GM10266 (cell line): Measurements from ENCODE around the gene HBQ1.
"Not testable (repeated sequence)": the region's sequence is repeated elsewhere in the genome, so short reads cannot be mapped to it uniquely, and the experiment has no call there.

Experiments used
- DNase-seq: peaks from one replicate; pipeline ENCODE4 v3.0.0; 2012; ENCODE audit errors: extremely low spot score
- TF ChIP-seq, protein P1 (sequence below): IDR thresholded peaks from 2 replicates; pipeline ENCODE4 v1.5.1; 2012; ENCODE audit warnings: mild to moderate bottlenecking, low read depth; ENCODE audit not compliant: control insufficient read depth, insufficient read depth; ENCODE audit errors: missing control alignments

HBQ1 gene

DNA sequence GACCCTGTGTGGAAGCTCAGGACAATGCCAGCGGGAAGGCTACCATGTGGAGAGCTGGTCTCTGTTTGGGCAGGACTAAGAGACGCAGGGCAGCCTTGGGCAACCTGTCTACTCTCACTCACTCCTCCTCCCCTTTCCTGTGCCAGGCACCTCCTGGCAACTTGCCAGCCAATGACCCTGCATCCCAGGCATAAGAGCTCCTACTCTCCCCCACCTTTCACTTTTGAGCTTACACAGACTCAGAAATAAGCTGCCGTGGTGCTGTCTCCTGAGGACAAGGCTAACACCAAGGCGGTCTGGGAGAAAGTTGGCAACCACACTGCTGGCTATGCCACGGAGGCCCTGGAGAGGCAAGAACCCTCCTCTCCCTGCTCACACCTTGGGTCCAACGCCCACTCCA lies 11.8 kb upstream of the HBQ1 start:
- TF ChIP-seq, protein P1, sequence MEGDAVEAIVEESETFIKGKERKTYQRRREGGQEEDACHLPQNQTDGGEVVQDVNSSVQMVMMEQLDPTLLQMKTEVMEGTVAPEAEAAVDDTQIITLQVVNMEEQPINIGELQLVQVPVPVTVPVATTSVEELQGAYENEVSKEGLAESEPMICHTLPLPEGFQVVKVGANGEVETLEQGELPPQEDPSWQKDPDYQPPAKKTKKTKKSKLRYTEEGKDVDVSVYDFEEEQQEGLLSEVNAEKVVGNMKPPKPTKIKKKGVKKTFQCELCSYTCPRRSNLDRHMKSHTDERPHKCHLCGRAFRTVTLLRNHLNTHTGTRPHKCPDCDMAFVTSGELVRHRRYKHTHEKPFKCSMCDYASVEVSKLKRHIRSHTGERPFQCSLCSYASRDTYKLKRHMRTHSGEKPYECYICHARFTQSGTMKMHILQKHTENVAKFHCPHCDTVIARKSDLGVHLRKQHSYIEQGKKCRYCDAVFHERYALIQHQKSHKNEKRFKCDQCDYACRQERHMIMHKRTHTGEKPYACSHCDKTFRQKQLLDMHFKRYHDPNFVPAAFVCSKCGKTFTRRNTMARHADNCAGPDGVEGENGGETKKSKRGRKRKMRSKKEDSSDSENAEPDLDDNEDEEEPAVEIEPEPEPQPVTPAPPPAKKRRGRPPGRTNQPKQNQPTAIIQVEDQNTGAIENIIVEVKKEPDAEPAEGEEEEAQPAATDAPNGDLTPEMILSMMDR = no peak
- DNase-seq = no peak

DNA sequence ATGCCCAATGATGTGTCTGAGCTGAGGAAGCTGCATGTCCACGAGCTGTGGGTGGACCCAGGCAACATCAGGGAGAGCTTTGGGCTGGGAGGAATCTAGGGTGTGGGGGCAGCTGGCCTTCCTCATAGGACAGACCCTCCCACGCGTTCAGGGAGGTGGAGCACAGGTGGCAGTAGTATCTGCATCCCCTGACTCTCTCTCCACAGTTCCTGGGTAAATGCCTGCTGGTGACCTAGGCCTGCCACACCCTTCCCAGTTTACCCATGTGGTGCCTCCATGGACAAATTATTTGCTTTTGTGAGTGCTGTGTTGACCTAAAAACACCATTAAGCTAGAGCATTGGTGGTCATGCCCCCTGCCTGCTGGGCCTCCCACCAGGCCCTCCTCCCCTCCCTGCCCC lies 11.2 kb upstream of the HBQ1 start:
- no peak for DNase-seq
- TF ChIP-seq, protein P1 = no peak

DNA sequence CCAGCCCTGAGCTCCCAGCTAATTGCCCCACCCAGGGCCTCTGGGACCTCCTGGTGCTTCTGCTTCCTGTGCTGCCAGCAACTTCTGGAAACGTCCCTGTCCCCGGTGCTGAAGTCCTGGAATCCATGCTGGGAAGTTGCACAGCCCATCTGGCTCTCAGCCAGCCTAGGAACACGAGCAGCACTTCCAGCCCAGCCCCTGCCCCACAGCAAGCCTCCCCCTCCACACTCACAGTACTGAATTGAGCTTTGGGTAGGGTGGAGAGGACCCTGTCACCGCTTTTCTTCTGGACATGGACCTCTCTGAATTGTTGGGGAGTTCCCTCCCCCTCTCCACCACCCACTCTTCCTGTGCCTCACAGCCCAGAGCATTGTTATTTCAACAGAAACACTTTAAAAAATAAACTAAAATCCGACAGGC lies 10.2 kb upstream of the HBQ1 start:
- DNase-seq = not testable (repeated sequence)

DNA sequence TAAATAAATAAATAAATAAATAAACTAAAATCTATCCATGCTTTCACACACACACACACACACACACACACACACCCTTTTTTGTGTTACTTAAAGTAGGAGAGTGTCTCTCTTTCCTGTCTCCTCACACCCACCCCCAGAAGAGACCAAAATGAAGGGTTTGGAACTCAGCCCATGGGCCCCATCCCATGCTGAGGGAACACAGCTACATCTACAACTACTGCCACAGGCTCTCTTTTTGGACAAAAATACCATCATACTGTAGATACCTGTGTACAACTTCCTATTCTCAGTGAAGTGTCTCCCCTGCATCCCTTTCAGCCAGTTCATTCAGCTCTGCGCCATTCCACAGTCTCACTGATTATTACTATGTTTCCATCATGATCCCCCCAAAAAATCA lies 9.5 kb upstream of the HBQ1 start:
- no peak for DNase-seq
- TF ChIP-seq, protein P1 = no peak

DNA sequence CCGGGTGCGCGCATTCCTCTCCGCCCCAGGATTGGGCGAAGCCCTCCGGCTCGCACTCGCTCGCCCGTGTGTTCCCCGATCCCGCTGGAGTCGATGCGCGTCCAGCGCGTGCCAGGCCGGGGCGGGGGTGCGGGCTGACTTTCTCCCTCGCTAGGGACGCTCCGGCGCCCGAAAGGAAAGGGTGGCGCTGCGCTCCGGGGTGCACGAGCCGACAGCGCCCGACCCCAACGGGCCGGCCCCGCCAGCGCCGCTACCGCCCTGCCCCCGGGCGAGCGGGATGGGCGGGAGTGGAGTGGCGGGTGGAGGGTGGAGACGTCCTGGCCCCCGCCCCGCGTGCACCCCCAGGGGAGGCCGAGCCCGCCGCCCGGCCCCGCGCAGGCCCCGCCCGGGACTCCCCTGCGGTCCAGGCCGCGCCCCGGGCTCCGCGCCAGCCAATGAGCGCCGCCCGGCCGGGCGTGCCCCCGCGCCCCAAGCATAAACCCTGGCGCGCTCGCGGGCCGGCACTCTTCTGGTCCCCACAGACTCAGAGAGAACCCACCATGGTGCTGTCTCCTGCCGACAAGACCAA lies 7.8 kb upstream of the HBQ1 start, which contains the start of gene HBA2:
HBA2 (plus strand) TSS at position 503 of the 568 bp plus-strand sequence; CDS start at position 540, 37 bp downstream.
- not testable (repeated sequence) for DNase-seq

DNA sequence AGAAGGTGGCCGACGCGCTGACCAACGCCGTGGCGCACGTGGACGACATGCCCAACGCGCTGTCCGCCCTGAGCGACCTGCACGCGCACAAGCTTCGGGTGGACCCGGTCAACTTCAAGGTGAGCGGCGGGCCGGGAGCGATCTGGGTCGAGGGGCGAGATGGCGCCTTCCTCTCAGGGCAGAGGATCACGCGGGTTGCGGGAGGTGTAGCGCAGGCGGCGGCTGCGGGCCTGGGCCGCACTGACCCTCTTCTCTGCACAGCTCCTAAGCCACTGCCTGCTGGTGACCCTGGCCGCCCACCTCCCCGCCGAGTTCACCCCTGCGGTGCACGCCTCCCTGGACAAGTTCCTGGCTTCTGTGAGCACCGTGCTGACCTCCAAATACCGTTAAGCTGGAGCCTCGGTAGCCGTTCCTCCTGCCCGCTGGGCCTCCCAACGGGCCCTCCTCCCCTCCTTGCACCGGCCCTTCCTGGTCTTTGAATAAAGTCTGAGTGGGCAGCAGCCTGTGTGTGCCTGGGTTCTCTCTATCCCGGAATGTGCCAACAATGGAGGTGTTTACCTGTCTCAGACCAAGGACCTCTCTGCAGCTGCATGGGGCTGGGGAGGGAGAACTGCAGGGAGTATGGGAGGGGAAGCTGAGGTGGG lies 6.9 kb upstream of the HBQ1 start:
- DNase-seq = not testable (repeated sequence)

DNA sequence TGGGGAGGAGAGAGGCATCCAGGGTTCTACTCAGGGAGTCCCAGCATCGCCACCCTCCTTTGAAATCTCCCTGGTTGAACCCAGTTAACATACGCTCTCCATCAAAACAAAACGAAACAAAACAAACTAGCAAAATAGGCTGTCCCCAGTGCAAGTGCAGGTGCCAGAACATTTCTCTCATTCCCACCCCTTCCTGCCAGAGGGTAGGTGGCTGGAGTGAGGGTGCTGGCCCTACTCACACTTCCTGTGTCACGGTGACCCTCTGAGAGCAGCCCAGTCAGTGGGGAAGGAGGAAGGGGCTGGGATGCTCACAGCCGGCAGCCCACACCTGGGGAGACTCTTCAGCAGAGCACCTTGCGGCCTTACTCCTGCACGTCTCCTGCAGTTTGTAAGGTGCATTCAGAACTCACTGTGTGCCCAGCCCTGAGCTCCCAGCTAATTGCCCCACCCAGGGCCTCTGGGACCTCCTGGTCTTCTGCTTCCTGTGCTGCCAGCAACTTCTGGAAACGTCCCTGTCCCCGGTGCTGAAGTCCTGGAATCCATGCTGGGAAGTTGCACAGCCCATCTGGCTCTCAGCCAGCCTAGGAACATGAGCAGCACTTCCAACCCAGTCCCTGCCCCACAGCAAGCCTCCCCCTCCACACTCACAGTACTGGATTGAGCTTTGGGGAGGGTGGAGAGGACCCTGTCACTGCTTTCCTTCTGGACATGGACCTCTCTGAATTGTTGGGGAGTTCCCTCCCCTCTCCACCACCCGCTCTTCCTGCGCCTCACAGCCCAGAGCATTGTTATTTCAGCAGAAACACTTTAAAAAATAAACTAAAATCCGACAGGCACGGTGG lies 6.1 kb upstream of the HBQ1 start:
- DNase-seq = not testable (repeated sequence)

DNA sequence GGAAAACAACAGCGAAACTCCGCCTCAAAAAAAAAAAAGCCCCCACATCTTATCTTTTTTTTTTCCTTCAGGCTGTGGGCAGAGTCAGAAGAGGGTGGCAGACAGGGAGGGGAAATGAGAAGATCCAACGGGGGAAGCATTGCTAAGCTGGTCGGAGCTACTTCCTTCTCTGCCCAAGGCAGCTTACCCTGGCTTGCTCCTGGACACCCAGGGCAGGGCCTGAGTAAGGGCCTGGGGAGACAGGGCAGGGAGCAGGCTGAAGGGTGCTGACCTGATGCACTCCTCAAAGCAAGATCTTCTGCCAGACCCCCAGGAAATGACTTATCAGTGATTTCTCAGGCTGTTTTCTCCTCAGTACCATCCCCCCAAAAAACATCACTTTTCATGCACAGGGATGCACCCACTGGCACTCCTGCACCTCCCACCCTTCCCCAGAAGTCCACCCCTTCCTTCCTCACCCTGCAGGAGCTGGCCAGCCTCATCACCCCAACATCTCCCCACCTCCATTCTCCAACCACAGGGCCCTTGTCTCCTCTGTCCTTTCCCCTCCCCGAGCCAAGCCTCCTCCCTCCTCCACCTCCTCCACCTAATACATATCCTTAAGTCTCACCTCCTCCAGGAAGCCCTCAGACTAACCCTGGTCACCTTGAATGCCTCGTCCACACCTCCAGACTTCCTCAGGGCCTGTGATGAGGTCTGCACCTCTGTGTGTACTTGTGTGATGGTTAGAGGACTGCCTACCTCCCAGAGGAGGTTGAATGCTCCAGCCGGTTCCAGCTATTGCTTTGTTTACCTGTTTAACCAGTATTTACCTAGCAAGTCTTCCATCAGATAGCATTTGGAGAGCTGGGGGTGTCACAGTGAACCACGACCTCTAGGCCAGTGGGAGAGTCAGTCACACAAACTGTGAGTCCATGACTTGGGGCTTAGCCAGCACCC lies 5.0 kb upstream of the HBQ1 start:
- DNase-seq = no peak
- TF ChIP-seq, protein P1 = no peak

DNA sequence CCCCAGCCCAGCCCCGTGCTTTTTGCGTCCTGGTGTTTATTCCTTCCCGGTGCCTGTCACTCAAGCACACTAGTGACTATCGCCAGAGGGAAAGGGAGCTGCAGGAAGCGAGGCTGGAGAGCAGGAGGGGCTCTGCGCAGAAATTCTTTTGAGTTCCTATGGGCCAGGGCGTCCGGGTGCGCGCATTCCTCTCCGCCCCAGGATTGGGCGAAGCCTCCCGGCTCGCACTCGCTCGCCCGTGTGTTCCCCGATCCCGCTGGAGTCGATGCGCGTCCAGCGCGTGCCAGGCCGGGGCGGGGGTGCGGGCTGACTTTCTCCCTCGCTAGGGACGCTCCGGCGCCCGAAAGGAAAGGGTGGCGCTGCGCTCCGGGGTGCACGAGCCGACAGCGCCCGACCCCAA lies 4.3 kb upstream of the HBQ1 start:
- DNase-seq = not testable (repeated sequence)

DNA sequence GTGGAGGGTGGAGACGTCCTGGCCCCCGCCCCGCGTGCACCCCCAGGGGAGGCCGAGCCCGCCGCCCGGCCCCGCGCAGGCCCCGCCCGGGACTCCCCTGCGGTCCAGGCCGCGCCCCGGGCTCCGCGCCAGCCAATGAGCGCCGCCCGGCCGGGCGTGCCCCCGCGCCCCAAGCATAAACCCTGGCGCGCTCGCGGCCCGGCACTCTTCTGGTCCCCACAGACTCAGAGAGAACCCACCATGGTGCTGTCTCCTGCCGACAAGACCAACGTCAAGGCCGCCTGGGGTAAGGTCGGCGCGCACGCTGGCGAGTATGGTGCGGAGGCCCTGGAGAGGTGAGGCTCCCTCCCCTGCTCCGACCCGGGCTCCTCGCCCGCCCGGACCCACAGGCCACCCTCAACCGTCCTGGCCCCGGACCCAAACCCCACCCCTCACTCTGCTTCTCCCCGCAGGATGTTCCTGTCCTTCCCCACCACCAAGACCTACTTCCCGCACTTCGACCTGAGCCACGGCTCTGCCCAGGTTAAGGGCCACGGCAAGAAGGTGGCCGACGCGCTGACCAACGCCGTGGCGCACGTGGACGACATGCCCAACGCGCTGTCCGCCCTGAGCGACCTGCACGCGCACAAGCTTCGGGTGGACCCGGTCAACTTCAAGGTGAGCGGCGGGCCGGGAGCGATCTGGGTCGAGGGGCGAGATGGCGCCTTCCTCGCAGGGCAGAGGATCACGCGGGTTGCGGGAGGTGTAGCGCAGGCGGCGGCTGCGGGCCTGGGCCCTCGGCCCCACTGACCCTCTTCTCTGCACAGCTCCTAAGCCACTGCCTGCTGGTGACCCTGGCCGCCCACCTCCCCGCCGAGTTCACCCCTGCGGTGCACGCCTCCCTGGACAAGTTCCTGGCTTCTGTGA lies 3.5 kb upstream of the HBQ1 start, which contains the start of gene HBA1:
HBA1 (plus strand) TSS at position 204 of the 906 bp plus-strand sequence; CDS start at position 241, 37 bp downstream.
- DNase-seq = not testable (repeated sequence)
